Lung (tissue), 12 donors: ENCODE data around the gene RAB7B. TPM values are rescaled to one million over a fixed set of nuclear protein-coding genes. Genes with fewer than 3 reads are reported as not detected.
A peak's percentile ranks its signal among the peaks of the same experiment; 100 is the strongest.

Source experiments
- ATAC-seq: fragments of 200-7000 bp; cut with Tn5 transposase; one replicate; pipeline ENCODE4 v1.9.1; 2020; ENCODE audit warnings: moderate number of reproducible peaks; ENCODE audit not compliant: insufficient read depth, low FRiP score
- DNase-seq, 3 donors: peaks; one replicate each; pipeline ENCODE4 v3.0.0-alpha.2; 2013 to 2017
- H3K27ac ChIP-seq, 2 donors: one replicate each; pipeline ENCODE4 v1.5.1; 2013; ENCODE audit warnings: mild to moderate bottlenecking in 2 of 2, moderate library complexity in 2 of 2, control low read depth in 1 of 2, inconsistent platforms in 1 of 2, low read depth in 1 of 2, low read length in 1 of 2
- H3K27me3 ChIP-seq, 3 donors: one replicate each; pipeline ENCODE4 v1.5.1; 2013; ENCODE audit warnings: low read length in 2 of 3; ENCODE audit not compliant: control insufficient read depth in 3 of 3, insufficient read depth in 3 of 3
- H3K36me3 ChIP-seq, 4 donors: one replicate each; pipeline ENCODE4 v1.5.1; 2013; ENCODE audit warnings: low read length in 4 of 4, mild to moderate bottlenecking in 1 of 4, moderate library complexity in 1 of 4; ENCODE audit not compliant: control insufficient read depth in 4 of 4, insufficient read depth in 4 of 4
- H3K4me1 ChIP-seq, 5 donors: one replicate each; pipeline ENCODE4 v1.5.1; 2013; ENCODE audit warnings: low read length in 5 of 5, mild to moderate bottlenecking in 2 of 5, moderate library complexity in 1 of 5; ENCODE audit not compliant: control insufficient read depth in 5 of 5, insufficient read depth in 5 of 5
- H3K4me3 ChIP-seq: one replicate; pipeline ENCODE4 v1.5.1; 2013; ENCODE audit warnings: mild to moderate bottlenecking, control low read depth, moderate library complexity
- H3K9ac ChIP-seq, 2 donors: one replicate each; pipeline ENCODE4 v1.5.1; 2013; ENCODE audit warnings: low read length in 2 of 2, control low read depth in 1 of 2; ENCODE audit not compliant: insufficient read depth in 1 of 2
- H3K9me3 ChIP-seq, 4 donors: one replicate each; pipeline ENCODE4 v1.5.1; 2013; ENCODE audit warnings: low read length in 3 of 4, mild to moderate bottlenecking in 1 of 4, moderate library complexity in 1 of 4; ENCODE audit not compliant: control insufficient read depth in 4 of 4, insufficient read depth in 3 of 4
- whole genome bisulfite sequencing, 2 donors: extraction: QIAGEN DNeasy Blood & Tissue Kit; methylation state at CpG; one replicate each; pipeline ENCODE4 v1.1.7; 2013; 5-methylcytosine and 5-hydroxymethylcytosine counted together
- polyA plus RNA-seq, 2 donors: library from polyadenylated mRNA; stranded (reverse); fragments of 200-250 nt; gene quantifications; one replicate each; pipeline ENCODE4 v1.2.1, GENCODE V29; 2013
- total RNA-seq, 2 donors: library from RNA; depleted of rRNA in 1 of 2; stranded (reverse); fragments of >200 nt in 1 of 2; gene quantifications; one replicate each; pipeline ENCODE4 v1.2.1, GENCODE V29; 2014 to 2021
- TF ChIP-seq, protein P1 (sequence below): IDR thresholded peaks from 2 replicates; pipeline ENCODE4 v1.5.1; 2012; ENCODE audit warnings: mild to moderate bottlenecking; ENCODE audit errors: control extremely low read depth, extremely low read depth
- donor health status: control.
- donor health status: control.
- donor health status: Bipolar disorder and iron deficiency.
- donor health status: healthy.
- donor health status: DM: yes; HTN: yes; CAD: no.

RAB7B gene
- total and polyA plus RNA-seq, 4 donors = 3.4 to 16.2 (median 4.4) TPM

DNA sequence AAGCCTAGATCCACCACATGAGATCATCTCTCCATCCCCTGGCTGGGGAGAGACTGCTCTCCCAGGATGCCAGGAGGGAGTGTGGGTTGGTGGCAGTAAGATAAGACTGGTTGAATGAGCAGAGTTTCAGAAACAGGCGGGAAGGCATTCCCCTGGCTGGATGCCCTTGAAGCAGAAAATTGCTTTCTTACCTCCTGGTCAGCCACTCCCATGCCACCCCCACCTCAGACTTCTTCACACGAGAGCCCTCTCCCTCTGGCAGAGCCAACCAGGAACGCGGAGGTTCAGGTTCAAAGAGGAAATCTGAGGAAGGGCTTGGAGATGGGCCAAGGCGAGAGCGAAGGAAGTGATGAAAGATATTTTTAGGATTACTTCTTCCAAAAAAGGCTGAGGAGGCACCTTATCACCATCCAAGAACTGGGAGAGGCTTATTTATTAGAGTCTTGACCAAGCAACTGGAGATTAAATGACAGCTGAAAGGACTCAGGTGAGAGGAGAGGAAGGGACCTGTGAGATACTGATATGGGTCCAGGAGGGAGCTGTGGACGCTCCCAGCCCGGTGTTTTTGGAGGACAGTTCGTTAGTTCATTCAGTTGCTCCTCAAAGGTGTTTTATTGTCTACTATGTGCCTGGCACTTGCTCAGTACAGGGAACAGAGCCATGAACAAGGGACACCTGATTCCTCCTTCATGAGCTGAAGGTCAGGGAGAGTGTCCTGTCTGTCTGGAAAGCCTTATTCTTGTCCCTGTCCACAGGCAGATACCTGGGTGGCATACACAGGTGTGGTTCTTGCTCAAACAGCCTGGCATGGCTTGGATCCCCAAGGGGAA is 41.0 kb downstream of the RAB7B start:
- DNase-seq (peak; percentile 68 to 85 (median 77)), ATAC-seq (peak; percentile 53)
- WGBS, 2 donors = 26 to 28% methylated on average over 9 of the region's 9 CpGs
- no peak overlapping the region for H3K4me3 ChIP-seq
- no peaks in the 10 kb centered on the region for H3K9me3 ChIP-seq
- peaks cover 0 to 19% (median 16%) of the 10 kb centered on the region in 5 donors for H3K4me1 ChIP-seq
- H3K9ac ChIP-seq = no peak overlapping the region
- H3K27me3 ChIP-seq = no peaks in the 10 kb centered on the region
- TF ChIP-seq, protein P1, sequence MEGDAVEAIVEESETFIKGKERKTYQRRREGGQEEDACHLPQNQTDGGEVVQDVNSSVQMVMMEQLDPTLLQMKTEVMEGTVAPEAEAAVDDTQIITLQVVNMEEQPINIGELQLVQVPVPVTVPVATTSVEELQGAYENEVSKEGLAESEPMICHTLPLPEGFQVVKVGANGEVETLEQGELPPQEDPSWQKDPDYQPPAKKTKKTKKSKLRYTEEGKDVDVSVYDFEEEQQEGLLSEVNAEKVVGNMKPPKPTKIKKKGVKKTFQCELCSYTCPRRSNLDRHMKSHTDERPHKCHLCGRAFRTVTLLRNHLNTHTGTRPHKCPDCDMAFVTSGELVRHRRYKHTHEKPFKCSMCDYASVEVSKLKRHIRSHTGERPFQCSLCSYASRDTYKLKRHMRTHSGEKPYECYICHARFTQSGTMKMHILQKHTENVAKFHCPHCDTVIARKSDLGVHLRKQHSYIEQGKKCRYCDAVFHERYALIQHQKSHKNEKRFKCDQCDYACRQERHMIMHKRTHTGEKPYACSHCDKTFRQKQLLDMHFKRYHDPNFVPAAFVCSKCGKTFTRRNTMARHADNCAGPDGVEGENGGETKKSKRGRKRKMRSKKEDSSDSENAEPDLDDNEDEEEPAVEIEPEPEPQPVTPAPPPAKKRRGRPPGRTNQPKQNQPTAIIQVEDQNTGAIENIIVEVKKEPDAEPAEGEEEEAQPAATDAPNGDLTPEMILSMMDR = no peak
- peak overlapping the region in 1 of 2 donors; percentile 34 for H3K27ac ChIP-seq
- no peaks in the 10 kb centered on the region for H3K36me3 ChIP-seq

DNA sequence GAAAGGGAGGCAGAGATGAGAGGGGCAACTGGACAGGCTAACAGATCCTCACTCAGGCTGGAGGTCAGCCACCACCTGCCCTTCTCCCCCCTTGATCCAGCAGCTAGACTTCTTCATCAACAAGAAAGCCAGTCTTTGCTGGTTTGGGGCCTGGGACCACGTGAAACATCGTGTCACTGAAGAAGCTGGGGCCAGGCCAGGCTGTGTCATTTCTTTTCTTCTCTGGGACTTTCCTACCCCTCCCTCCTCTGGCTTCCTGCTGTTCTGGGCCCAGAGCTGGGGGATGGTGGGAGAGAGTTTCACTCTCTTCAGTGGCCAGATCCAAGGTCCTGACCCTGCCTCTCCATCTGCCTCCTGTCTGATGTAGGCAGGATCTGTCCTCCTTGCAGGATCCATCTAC is 41.8 kb downstream of the RAB7B start:
- no peaks in the 10 kb centered on the region for H3K27me3 ChIP-seq
- no peak overlapping the region for H3K4me3 ChIP-seq
- TF ChIP-seq, protein P1 = no peak
- no peak for ATAC-seq
- peak; percentile 35 to 80 (median 54) for DNase-seq
- no peak overlapping the region for H3K9ac ChIP-seq
- H3K4me1 ChIP-seq = peaks cover 0 to 19% (median 16%) of the 10 kb centered on the region in 5 donors
- 7 to 8% methylated on average over 2 of the region's 2 CpGs for WGBS, 2 donors
- no peaks in the 10 kb centered on the region for H3K36me3 ChIP-seq
- H3K27ac ChIP-seq = peak overlapping the region in 1 of 2 donors; percentile 26
- H3K9me3 ChIP-seq = no peaks in the 10 kb centered on the region

DNA sequence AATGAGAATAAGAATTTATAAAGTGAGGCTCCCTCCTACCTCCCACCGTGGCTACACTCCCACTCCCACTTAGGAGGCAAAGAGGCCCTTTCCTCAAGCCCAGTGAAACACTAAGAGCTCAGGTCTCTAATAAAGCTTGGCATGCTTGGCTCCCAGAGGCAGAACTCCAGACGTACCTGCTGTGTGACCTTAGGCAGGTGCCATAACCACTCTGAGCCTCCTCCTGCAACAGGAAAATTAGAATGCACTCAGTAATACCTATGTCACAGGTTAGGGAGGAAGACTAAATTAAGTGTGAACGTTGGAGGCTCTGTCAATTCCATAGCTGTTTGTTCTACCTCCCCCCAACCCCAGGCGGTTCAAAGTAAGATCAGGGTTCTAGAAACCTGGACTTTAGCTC is 43.4 kb downstream of the RAB7B start:
- Histone ChIP-seq H3K4me1 (peaks cover 0 to 19% (median 16%) of the 10 kb centered on the region in 5 donors), H3K9ac (no peak overlapping the region), H3K27me3 (no peaks in the 10 kb centered on the region), H3K4me3 (no peak overlapping the region), H3K9me3 (no peaks in the 10 kb centered on the region), H3K27ac (no peak overlapping the region), H3K36me3 (no peaks in the 10 kb centered on the region)
- ATAC-seq (no peak), DNase-seq (no peak)
- TF ChIP-seq, protein P1 = no peak
- WGBS, 2 donors = 81 to 89% methylated on average over 4 of the region's 4 CpGs
